Activated T-cell treated with anti-CD3 and anti-CD28 coated beads, Interleukin-2, amount 50 U/mL, for 4 hours (primary cell): ENCODE results near the gene AGR3. TPM values are rescaled to one million over a fixed set of nuclear protein-coding genes. Genes with fewer than 3 reads are reported as not detected.

Experiments used
- ATAC-seq, 2 donors: fragments of 200-7000 bp; cut with Tn5 transposase; one replicate each; pipeline ENCODE4 v1.10.0; 2021
- DNase-seq: peaks from one replicate; pipeline ENCODE4 v3.0.0-alpha.2; 2020
- H3K27me3 Mint-ChIP-seq: one replicate; pipeline ENCODE4 v1.8.0; 2021; ENCODE audit warnings: low read depth, mixed read lengths
- H3K36me3 Mint-ChIP-seq: one replicate; pipeline ENCODE4 v1.8.0; 2022; ENCODE audit warnings: mixed read lengths; ENCODE audit not compliant: insufficient read depth
- H3K4me1 Mint-ChIP-seq: one replicate; pipeline ENCODE4 v1.8.0; 2021; ENCODE audit warnings: low read depth, mixed read lengths
- H3K4me3 Mint-ChIP-seq: one replicate; pipeline ENCODE4 v1.8.0; 2021; ENCODE audit warnings: mild to moderate bottlenecking, moderate library complexity, mixed read lengths
- H3K9me3 Mint-ChIP-seq: one replicate; pipeline ENCODE4 v1.8.0; 2021; ENCODE audit warnings: mixed read lengths
- total RNA-seq, 3 donors: library from RNA; stranded (reverse); gene quantifications; one replicate each; pipeline ENCODE4 v1.2.1, GENCODE V29; 2021

The AGR3 gene
- total RNA-seq, 3 donors from 2014 or later = not detected

- no peak for DNase-seq
- no peak for ATAC-seq
- Mint-ChIP-seq H3K9me3 (no peaks in the 10 kb centered on the region), H3K27me3 (no peaks in the 10 kb centered on the region), H3K36me3 (no peaks in the 10 kb centered on the region), H3K4me1 (no peaks in the 10 kb centered on the region), H3K4me3 (no peak overlapping the region)
These were observed 45.3 kb downstream of the AGR3 start for GRCh38 chr7:16836481-16836880.

GRCh38 chr7:16833373-16833772 is 48.4 kb downstream of the AGR3 start:
- no peak for ATAC-seq
- peaks cover 11% of the 10 kb centered on the region for H3K9me3 Mint-ChIP-seq
- no peaks in the 10 kb centered on the region for H3K36me3 Mint-ChIP-seq
- H3K4me1 Mint-ChIP-seq = no peaks in the 10 kb centered on the region
- no peak for DNase-seq
- H3K4me3 Mint-ChIP-seq = no peak overlapping the region
- peaks cover 2% of the 10 kb centered on the region for H3K27me3 Mint-ChIP-seq

GRCh38 chr7:16826060-16826459 is 55.7 kb downstream of the AGR3 start:
- H3K4me3 Mint-ChIP-seq = no peak overlapping the region
- no peaks in the 10 kb centered on the region for H3K36me3 Mint-ChIP-seq
- peaks cover 14% of the 10 kb centered on the region for H3K27me3 Mint-ChIP-seq
- H3K4me1 Mint-ChIP-seq = no peaks in the 10 kb centered on the region
- H3K9me3 Mint-ChIP-seq = peaks cover 16% of the 10 kb centered on the region
- ATAC-seq (no peak), DNase-seq (no peak)

- Mint-ChIP-seq H3K4me3 (no peak overlapping the region), H3K36me3 (no peaks in the 10 kb centered on the region), H3K9me3 (no peaks in the 10 kb centered on the region), H3K27me3 (peaks cover 8% of the 10 kb centered on the region), H3K4me1 (no peaks in the 10 kb centered on the region)
- no peak for DNase-seq
- ATAC-seq = no peak
These were observed 59.8 kb downstream of the AGR3 start for GRCh38 chr7:16822029-16822428.

- H3K36me3 Mint-ChIP-seq = no peaks in the 10 kb centered on the region
- no peaks in the 10 kb centered on the region for H3K27me3 Mint-ChIP-seq
- H3K9me3 Mint-ChIP-seq = no peaks in the 10 kb centered on the region
- no peak overlapping the region for H3K4me3 Mint-ChIP-seq
- ATAC-seq (no peak), DNase-seq (no peak)
- H3K4me1 Mint-ChIP-seq = no peaks in the 10 kb centered on the region
These were observed 63.1 kb downstream of the AGR3 start for GRCh38 chr7:16818732-16819131.

GRCh38 chr7:16817536-16817935 is 64.2 kb downstream of the AGR3 start:
- no peaks in the 10 kb centered on the region for H3K9me3 Mint-ChIP-seq
- ATAC-seq = no peak
- DNase-seq = no peak
- no peaks in the 10 kb centered on the region for H3K36me3 Mint-ChIP-seq
- H3K27me3 Mint-ChIP-seq = peaks cover 2% of the 10 kb centered on the region
- H3K4me3 Mint-ChIP-seq = no peak overlapping the region
- H3K4me1 Mint-ChIP-seq = no peaks in the 10 kb centered on the region

GRCh38 chr7:16816824-16817223 is 65.0 kb downstream of the AGR3 start:
- H3K27me3 Mint-ChIP-seq = peaks cover 2% of the 10 kb centered on the region
- H3K36me3 Mint-ChIP-seq = no peaks in the 10 kb centered on the region
- ATAC-seq (no peak), DNase-seq (no peak)
- no peaks in the 10 kb centered on the region for H3K4me1 Mint-ChIP-seq
- H3K9me3 Mint-ChIP-seq = no peaks in the 10 kb centered on the region
- no peak overlapping the region for H3K4me3 Mint-ChIP-seq

GRCh38 chr7:16815001-16815400 is 66.8 kb downstream of the AGR3 start:
- no peaks in the 10 kb centered on the region for H3K9me3 Mint-ChIP-seq
- H3K4me3 Mint-ChIP-seq = no peak overlapping the region
- ATAC-seq (no peak), DNase-seq (no peak)
- H3K4me1 Mint-ChIP-seq = no peaks in the 10 kb centered on the region
- peaks cover 2% of the 10 kb centered on the region for H3K27me3 Mint-ChIP-seq
- H3K36me3 Mint-ChIP-seq = no peaks in the 10 kb centered on the region

- Mint-ChIP-seq H3K4me3 (no peak overlapping the region), H3K4me1 (no peaks in the 10 kb centered on the region), H3K36me3 (no peaks in the 10 kb centered on the region), H3K9me3 (no peaks in the 10 kb centered on the region), H3K27me3 (peaks cover 2% of the 10 kb centered on the region)
- DNase-seq (no peak), ATAC-seq (no peak)
These were observed 68.6 kb downstream of the AGR3 start for GRCh38 chr7:16813232-16813616.

- DNase-seq = no peak
- ATAC-seq = no peak
- no peaks in the 10 kb centered on the region for H3K36me3 Mint-ChIP-seq
- no peaks in the 10 kb centered on the region for H3K4me1 Mint-ChIP-seq
- H3K4me3 Mint-ChIP-seq = no peak overlapping the region
- H3K9me3 Mint-ChIP-seq = no peaks in the 10 kb centered on the region
- peaks cover 2% of the 10 kb centered on the region for H3K27me3 Mint-ChIP-seq
These were observed 69.1 kb downstream of the AGR3 start for GRCh38 chr7:16812542-16813231.

- no peak overlapping the region for H3K4me3 Mint-ChIP-seq
- H3K9me3 Mint-ChIP-seq = no peaks in the 10 kb centered on the region
- no peaks in the 10 kb centered on the region for H3K4me1 Mint-ChIP-seq
- no peak for ATAC-seq
- no peak for DNase-seq
- peaks cover 2% of the 10 kb centered on the region for H3K27me3 Mint-ChIP-seq
- no peaks in the 10 kb centered on the region for H3K36me3 Mint-ChIP-seq
These were observed 70.2 kb downstream of the AGR3 start for GRCh38 chr7:16811551-16811950.

GRCh38 chr7:16810573-16810972 is 71.2 kb downstream of the AGR3 start:
- no peaks in the 10 kb centered on the region for H3K9me3 Mint-ChIP-seq
- no peaks in the 10 kb centered on the region for H3K36me3 Mint-ChIP-seq
- no peak for ATAC-seq

GRCh38 chr7:16810112-16810511 is 71.7 kb downstream of the AGR3 start:
- no peaks in the 10 kb centered on the region for H3K4me1 Mint-ChIP-seq
- no peak overlapping the region for H3K4me3 Mint-ChIP-seq

More at GRCh38 chr7:16810573-16810972, 71.2 kb downstream of the AGR3 start:
- peaks cover 2% of the 10 kb centered on the region for H3K27me3 Mint-ChIP-seq
- DNase-seq = no peak
- no peak overlapping the region for H3K4me3 Mint-ChIP-seq
- H3K4me1 Mint-ChIP-seq = no peaks in the 10 kb centered on the region

More at GRCh38 chr7:16810112-16810511, 71.7 kb downstream of the AGR3 start:
- H3K36me3 Mint-ChIP-seq = no peaks in the 10 kb centered on the region
- H3K9me3 Mint-ChIP-seq = no peaks in the 10 kb centered on the region
- DNase-seq (no peak), ATAC-seq (no peak)
- H3K27me3 Mint-ChIP-seq = peaks cover 2% of the 10 kb centered on the region
